ENCODE data around the gene MAGOH. TPM values are rescaled to one million over a fixed set of nuclear protein-coding genes. Genes with fewer than 3 reads are reported as not detected.

Gene MAGOH
- total RNA-seq, 1 donor from 2014 or later, result 27.3 TPM

DNA sequence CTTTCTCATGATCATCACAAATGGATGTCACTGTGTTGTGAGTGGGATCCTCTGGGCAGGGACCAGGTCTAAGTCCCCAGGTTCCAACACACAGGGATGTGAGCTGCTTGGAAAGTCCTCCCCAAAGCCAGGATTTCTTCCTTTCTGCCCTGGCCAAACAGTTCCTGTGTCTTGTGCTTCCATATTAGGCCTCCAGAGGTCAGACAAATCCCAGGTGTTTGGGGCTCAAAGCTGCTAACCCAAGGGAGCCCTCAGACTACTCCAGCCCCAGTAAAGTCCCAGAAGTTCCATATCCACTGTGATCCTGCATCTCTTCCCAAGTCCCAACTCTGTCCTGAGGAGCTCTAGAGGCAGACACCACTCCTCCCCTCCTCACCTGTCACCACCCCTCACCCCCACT lies 27.7 kb upstream of the MAGOH start:
- Mint-ChIP-seq H3K4me1 (ENCODE audit: low read depth, unreplicated experiment) (no peaks in the 10 kb centered on the region), H3K27me3 (ENCODE audit: unreplicated experiment) (peaks cover 2% of the 10 kb centered on the region), H3K36me3 (ENCODE audit: unreplicated experiment) (peaks cover 24% of the 10 kb centered on the region), H3K9me3 (ENCODE audit: unreplicated experiment) (peaks cover 5% of the 10 kb centered on the region), H3K4me3 (ENCODE audit: unreplicated experiment) (no peak overlapping the region), H3K27ac (ENCODE audit: unreplicated experiment) (no peak overlapping the region)
- TF ChIP-seq, protein P1, sequence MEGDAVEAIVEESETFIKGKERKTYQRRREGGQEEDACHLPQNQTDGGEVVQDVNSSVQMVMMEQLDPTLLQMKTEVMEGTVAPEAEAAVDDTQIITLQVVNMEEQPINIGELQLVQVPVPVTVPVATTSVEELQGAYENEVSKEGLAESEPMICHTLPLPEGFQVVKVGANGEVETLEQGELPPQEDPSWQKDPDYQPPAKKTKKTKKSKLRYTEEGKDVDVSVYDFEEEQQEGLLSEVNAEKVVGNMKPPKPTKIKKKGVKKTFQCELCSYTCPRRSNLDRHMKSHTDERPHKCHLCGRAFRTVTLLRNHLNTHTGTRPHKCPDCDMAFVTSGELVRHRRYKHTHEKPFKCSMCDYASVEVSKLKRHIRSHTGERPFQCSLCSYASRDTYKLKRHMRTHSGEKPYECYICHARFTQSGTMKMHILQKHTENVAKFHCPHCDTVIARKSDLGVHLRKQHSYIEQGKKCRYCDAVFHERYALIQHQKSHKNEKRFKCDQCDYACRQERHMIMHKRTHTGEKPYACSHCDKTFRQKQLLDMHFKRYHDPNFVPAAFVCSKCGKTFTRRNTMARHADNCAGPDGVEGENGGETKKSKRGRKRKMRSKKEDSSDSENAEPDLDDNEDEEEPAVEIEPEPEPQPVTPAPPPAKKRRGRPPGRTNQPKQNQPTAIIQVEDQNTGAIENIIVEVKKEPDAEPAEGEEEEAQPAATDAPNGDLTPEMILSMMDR (IDR thresholded peaks at IDR 0.05; ENCODE audit: partially characterized antibody, unreplicated experiment), result no peak
- no peak for DNase-seq

DNA sequence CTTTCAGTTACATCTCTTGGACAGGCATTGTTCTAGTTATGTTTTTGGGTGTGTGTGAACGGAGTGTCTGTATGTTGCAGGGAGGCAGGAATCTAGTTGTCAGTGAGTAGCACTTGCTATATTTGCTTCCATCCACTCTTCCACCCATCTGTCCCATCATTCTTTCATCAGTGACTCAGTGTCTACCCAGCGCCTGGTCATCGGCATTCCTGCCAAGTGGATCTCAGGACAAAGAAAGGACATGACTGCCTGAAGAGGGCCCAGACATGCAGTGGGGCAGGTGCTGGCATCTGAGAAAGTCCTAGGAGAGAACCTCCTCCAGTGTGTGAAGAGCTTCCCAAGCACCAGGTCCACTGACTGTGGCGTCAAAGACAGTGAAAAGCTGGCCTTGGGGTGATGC lies 27.3 kb upstream of the MAGOH start:
- Mint-ChIP-seq H3K4me3 (ENCODE audit: unreplicated experiment) (no peak overlapping the region), H3K9me3 (ENCODE audit: unreplicated experiment) (peaks cover 5% of the 10 kb centered on the region), H3K4me1 (ENCODE audit: low read depth, unreplicated experiment) (no peaks in the 10 kb centered on the region), H3K36me3 (ENCODE audit: unreplicated experiment) (peaks cover 24% of the 10 kb centered on the region), H3K27ac (ENCODE audit: unreplicated experiment) (no peak overlapping the region), H3K27me3 (ENCODE audit: unreplicated experiment) (peaks cover 2% of the 10 kb centered on the region)
- no peak for DNase-seq
- TF ChIP-seq, protein P1 (IDR thresholded peaks at IDR 0.05; ENCODE audit: partially characterized antibody, unreplicated experiment), result no peak

DNA sequence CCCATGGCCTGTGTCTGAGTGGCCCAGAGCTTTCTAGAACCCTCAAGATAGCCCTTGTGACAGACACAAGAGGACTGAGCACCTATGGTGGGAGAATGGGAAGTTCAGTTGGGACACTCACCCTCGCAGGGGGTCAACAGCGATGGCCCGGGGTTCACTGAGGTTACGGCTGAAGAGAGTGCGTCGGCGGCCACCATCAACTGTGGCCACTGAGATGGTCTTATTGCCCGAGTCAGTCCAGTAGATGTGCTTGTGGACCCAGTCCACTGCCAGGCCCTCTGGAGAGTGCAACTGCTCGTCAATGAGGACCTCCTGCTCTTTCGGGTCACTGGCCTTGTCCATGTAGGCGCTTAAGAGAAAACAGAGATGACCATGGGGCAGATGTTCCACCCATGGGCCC lies 25.7 kb upstream of the MAGOH start:
- Mint-ChIP-seq H3K9me3 (ENCODE audit: unreplicated experiment) (peaks cover 5% of the 10 kb centered on the region), H3K27me3 (ENCODE audit: unreplicated experiment) (peaks cover 2% of the 10 kb centered on the region), H3K4me1 (ENCODE audit: low read depth, unreplicated experiment) (no peaks in the 10 kb centered on the region), H3K36me3 (ENCODE audit: unreplicated experiment) (peaks cover 18% of the 10 kb centered on the region), H3K27ac (ENCODE audit: unreplicated experiment) (no peak overlapping the region), H3K4me3 (ENCODE audit: unreplicated experiment) (no peak overlapping the region)
- TF ChIP-seq, protein P1 (IDR thresholded peaks at IDR 0.05; ENCODE audit: partially characterized antibody, unreplicated experiment), result no peak
- no peak for DNase-seq

DNA sequence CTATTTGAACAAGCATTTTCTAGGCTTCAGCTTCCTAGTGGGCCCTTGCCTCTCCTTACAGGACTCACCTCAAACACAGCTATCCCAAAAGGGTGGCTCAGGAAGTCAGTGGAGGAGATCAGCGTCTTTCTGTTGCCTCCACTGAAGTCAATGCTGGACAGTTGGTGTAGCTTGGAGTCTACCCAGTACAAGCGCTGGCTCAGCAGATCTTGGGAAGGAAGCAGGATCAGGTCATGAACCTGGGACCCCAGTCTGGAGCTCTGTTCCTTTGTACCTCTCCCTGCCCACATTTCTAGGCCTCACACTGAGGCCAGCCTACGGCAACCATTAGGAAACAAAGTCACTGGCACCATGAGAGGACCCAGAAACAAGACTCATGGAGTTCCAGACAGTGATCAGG lies 23.7 kb upstream of the MAGOH start:
- TF ChIP-seq, protein P1 (IDR thresholded peaks at IDR 0.05; ENCODE audit: partially characterized antibody, unreplicated experiment), result no peak
- H3K4me3 Mint-ChIP-seq (ENCODE audit: unreplicated experiment), result no peak overlapping the region
- H3K4me1 Mint-ChIP-seq (ENCODE audit: low read depth, unreplicated experiment), result no peaks in the 10 kb centered on the region
- DNase-seq, result no peak
- H3K9me3 Mint-ChIP-seq (ENCODE audit: unreplicated experiment), result peaks cover 10% of the 10 kb centered on the region
- H3K27me3 Mint-ChIP-seq (ENCODE audit: unreplicated experiment), result no peaks in the 10 kb centered on the region
- peaks cover 23% of the 10 kb centered on the region for H3K36me3 Mint-ChIP-seq (ENCODE audit: unreplicated experiment)
- no peak overlapping the region for H3K27ac Mint-ChIP-seq (ENCODE audit: unreplicated experiment)

DNA sequence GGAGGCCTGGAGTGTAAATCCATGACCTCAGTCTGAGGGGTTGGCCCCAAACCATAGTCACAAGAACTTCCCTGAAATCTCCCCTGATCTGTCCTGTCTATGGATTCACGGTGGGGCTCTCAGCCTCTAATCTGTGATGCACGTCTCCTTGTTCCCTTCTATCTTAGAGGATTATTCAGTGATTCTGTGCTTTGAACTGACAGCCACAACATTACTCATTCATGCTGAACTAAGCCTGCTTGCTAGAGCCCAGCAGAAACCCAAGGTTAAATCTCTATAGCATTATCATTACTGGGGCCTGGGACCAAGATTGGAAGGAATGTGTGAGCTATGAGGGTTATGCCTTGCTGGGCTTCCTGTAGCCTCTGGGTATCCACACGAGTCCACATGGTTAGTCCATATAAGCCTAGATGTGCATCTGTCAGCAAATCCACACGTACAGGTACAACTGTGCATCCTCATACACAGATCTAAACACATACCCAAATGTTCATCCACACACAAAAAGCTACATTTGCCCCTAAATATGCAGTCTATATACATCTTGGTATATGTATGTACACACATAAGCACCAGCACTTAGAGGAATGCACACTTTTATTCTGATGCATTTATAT lies 22.4 kb upstream of the MAGOH start:
- DNase-seq, result no peak
- H3K4me1 Mint-ChIP-seq (ENCODE audit: low read depth, unreplicated experiment), result no peaks in the 10 kb centered on the region
- no peak overlapping the region for H3K4me3 Mint-ChIP-seq (ENCODE audit: unreplicated experiment)
- no peaks in the 10 kb centered on the region for H3K27me3 Mint-ChIP-seq (ENCODE audit: unreplicated experiment)
- peaks cover 8% of the 10 kb centered on the region for H3K9me3 Mint-ChIP-seq (ENCODE audit: unreplicated experiment)
- TF ChIP-seq, protein P1 (IDR thresholded peaks at IDR 0.05; ENCODE audit: partially characterized antibody, unreplicated experiment), result no peak
- H3K27ac Mint-ChIP-seq (ENCODE audit: unreplicated experiment), result no peak overlapping the region
- peaks cover 18% of the 10 kb centered on the region for H3K36me3 Mint-ChIP-seq (ENCODE audit: unreplicated experiment)
